Measurements from ENCODE around the gene SLC23A1.

DNA sequence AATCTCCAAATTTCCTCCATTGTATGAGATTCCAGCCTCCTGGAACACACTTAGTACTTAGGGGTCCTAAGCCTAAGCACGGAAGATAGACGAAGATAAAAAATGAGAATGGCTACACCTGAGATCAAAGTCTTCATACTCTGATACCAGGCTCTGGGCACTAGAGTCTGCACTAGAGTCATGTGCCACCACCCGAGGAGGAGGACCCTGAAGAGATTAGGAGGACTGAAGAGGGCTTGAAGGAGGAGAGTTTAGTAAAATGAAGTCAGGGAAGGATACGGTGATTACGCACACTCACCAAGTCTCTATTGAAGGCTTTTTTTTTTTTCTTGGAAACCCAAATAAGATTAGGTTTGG lies 21.4 kb upstream of the SLC23A1 start:
- TF ChIP-seq, protein P1, sequence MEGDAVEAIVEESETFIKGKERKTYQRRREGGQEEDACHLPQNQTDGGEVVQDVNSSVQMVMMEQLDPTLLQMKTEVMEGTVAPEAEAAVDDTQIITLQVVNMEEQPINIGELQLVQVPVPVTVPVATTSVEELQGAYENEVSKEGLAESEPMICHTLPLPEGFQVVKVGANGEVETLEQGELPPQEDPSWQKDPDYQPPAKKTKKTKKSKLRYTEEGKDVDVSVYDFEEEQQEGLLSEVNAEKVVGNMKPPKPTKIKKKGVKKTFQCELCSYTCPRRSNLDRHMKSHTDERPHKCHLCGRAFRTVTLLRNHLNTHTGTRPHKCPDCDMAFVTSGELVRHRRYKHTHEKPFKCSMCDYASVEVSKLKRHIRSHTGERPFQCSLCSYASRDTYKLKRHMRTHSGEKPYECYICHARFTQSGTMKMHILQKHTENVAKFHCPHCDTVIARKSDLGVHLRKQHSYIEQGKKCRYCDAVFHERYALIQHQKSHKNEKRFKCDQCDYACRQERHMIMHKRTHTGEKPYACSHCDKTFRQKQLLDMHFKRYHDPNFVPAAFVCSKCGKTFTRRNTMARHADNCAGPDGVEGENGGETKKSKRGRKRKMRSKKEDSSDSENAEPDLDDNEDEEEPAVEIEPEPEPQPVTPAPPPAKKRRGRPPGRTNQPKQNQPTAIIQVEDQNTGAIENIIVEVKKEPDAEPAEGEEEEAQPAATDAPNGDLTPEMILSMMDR (IDR thresholded peaks at IDR 0.05) = no peak
- TF ChIP-seq EZH2 (IDR thresholded peaks at IDR 0.05; ENCODE audit: borderline replicate concordance, insufficient read depth, low read depth, low read length, poor library complexity, severe bottlenecking) = no peak
